Measurements from ENCODE around the gene ARSI.
"Not testable (repeated sequence)": the region's sequence is repeated elsewhere in the genome, so short reads cannot be mapped to it uniquely, and the experiment has no call there.

Gene ARSI

GRCh38 chr5:150265870-150266383 lies 36.8 kb downstream of the ARSI start:
- no peak for DNase-seq (ENCODE audit: low read depth)

GRCh38 chr5:150264667-150265603 lies 37.8 kb downstream of the ARSI start:
- DNase-seq (ENCODE audit: low read depth), result no peak

- no peak for DNase-seq (ENCODE audit: low read depth)
Measured at GRCh38 chr5:150263801-150264621, 38.7 kb downstream of the ARSI start.

GRCh38 chr5:150263375-150263775 lies 39.3 kb downstream of the ARSI start:
- no peak for DNase-seq (ENCODE audit: low read depth)

- DNase-seq (ENCODE audit: low read depth), result no peak
Measured at GRCh38 chr5:150262502-150262901, 40.2 kb downstream of the ARSI start.

- no peak for DNase-seq (ENCODE audit: low read depth)
Measured at GRCh38 chr5:150261231-150261630, 41.5 kb downstream of the ARSI start.

- no peak for DNase-seq (ENCODE audit: low read depth)
Measured at GRCh38 chr5:150258130-150258529, 44.6 kb downstream of the ARSI start.

- DNase-seq (ENCODE audit: low read depth), result no peak
Measured at GRCh38 chr5:150257424-150257823, 45.3 kb downstream of the ARSI start.

- DNase-seq (ENCODE audit: low read depth), result no peak
Measured at GRCh38 chr5:150256410-150257064, 46.2 kb downstream of the ARSI start.

GRCh38 chr5:150255659-150256409 lies 46.9 kb downstream of the ARSI start:
- no peak for DNase-seq (ENCODE audit: low read depth)

GRCh38 chr5:150254774-150255173 lies 47.9 kb downstream of the ARSI start:
- DNase-seq (ENCODE audit: low read depth), result no peak

- no peak for DNase-seq (ENCODE audit: low read depth)
Measured at GRCh38 chr5:150254363-150254762, 48.3 kb downstream of the ARSI start.

- DNase-seq (ENCODE audit: low read depth), result no peak
Measured at GRCh38 chr5:150253416-150254208, 49.1 kb downstream of the ARSI start.

GRCh38 chr5:150252489-150252888 lies 50.2 kb downstream of the ARSI start:
- DNase-seq (ENCODE audit: low read depth), result no peak

GRCh38 chr5:150251504-150251903 lies 51.2 kb downstream of the ARSI start:
- DNase-seq (ENCODE audit: low read depth), result no peak

- DNase-seq (ENCODE audit: low read depth), result no peak
Measured at GRCh38 chr5:150249744-150250143, 53.0 kb downstream of the ARSI start.

GRCh38 chr5:150248946-150249345 lies 53.8 kb downstream of the ARSI start:
- DNase-seq (ENCODE audit: low read depth), result no peak

GRCh38 chr5:150248493-150248892 lies 54.2 kb downstream of the ARSI start:
- not testable (repeated sequence) for DNase-seq (ENCODE audit: low read depth)

- no peak for DNase-seq (ENCODE audit: low read depth)
Measured at GRCh38 chr5:150247726-150248125, 55.0 kb downstream of the ARSI start.

GRCh38 chr5:150246835-150247234 lies 55.9 kb downstream of the ARSI start:
- no peak for DNase-seq (ENCODE audit: low read depth)

GRCh38 chr5:150246429-150246828 lies 56.3 kb downstream of the ARSI start:
- no peak for DNase-seq (ENCODE audit: low read depth)
